Hepatocyte (in vitro differentiated cells): Measurements from ENCODE around the gene ZNF345. TPM values are rescaled to one million over a fixed set of nuclear protein-coding genes. Genes with fewer than 3 reads are reported as not detected.

Experiments used
- DNase-seq: peaks from one replicate; pipeline ENCODE4 v3.0.0-alpha.2; 2016; ENCODE audit warnings: low spot score
- H2AFZ ChIP-seq: fragments of 200-600 bp; sonication (generic); 2 replicates; pipeline ENCODE4 v1.6.0; 2016; ENCODE audit warnings: antibody characterized with exemption, mild to moderate bottlenecking
- H3K27ac ChIP-seq: fragments of 200-600 bp; sonication (generic); 2 replicates; pipeline ENCODE4 v1.5.1; 2016; ENCODE audit warnings: mild to moderate bottlenecking
- H3K27me3 ChIP-seq: fragments of 200-600 bp; sonication (generic); 2 replicates; pipeline ENCODE4 v1.6.1; 2016
- H3K36me3 ChIP-seq: fragments of 200-600 bp; sonication (generic); replicated peaks from 2 replicates; pipeline ENCODE4 v1.5.1; 2016; ENCODE audit warnings: low read depth; ENCODE audit not compliant: insufficient read depth
- H3K4me1 ChIP-seq: fragments of 200-600 bp; sonication (generic); 2 replicates; pipeline ENCODE4 v1.5.1; 2016; ENCODE audit warnings: mild to moderate bottlenecking, moderate library complexity; ENCODE audit not compliant: insufficient read depth
- H3K4me2 ChIP-seq: fragments of 200-600 bp; sonication (generic); 2 replicates; pipeline ENCODE4 v1.6.0; 2016
- H3K4me3 ChIP-seq: fragments of 200-600 bp; sonication (generic); 2 replicates; pipeline ENCODE4 v1.5.1; 2016; ENCODE audit warnings: mild to moderate bottlenecking
- H3K79me2 ChIP-seq: fragments of 200-600 bp; sonication (generic); 2 replicates; pipeline ENCODE4 v1.6.0; 2017; ENCODE audit warnings: mild to moderate bottlenecking
- H3K9me2 ChIP-seq: fragments of 200-600 bp; sonication (generic); replicated peaks from 2 replicates; pipeline ENCODE4 v1.6.0; 2017; ENCODE audit warnings: mild to moderate bottlenecking; ENCODE audit not compliant: insufficient read depth
- H3K9me3 ChIP-seq: fragments of 200-600 bp; sonication (generic); 2 replicates; pipeline ENCODE4 v1.5.1; 2016; ENCODE audit warnings: low read depth, mild to moderate bottlenecking
- H4K20me1 ChIP-seq: fragments of 200-600 bp; sonication (generic); 2 replicates; pipeline ENCODE4 v1.6.0; 2016; ENCODE audit warnings: mild to moderate bottlenecking; ENCODE audit not compliant: insufficient read depth, poor library complexity, severe bottlenecking
- CTCF ChIP-seq: fragments of 200-600 bp; sonication (generic); IDR thresholded peaks from 2 replicates; pipeline ENCODE4 v1.5.1; 2016; ENCODE audit warnings: antibody characterized with exemption, mild to moderate bottlenecking; ENCODE audit not compliant: poor library complexity
- EZH2 ChIP-seq: fragments of 200-600 bp; sonication (generic); IDR thresholded peaks from 2 replicates; pipeline ENCODE4 v1.6.1; 2016; ENCODE audit warnings: antibody characterized with exemption, mild to moderate bottlenecking, borderline replicate concordance
- EZH2phosphoT487 ChIP-seq: fragments of 200-600 bp; sonication (generic); IDR thresholded peaks from one replicate; pipeline ENCODE4 v1.6.1; 2018; ENCODE audit warnings: antibody characterized with exemption, mild to moderate bottlenecking, low read depth, moderate library complexity; ENCODE audit not compliant: unreplicated experiment, severe bottlenecking
- WGBS: methylation state at CpG from one replicate; pipeline ENCODE4 v1.1.6; 2016; ENCODE audit warnings: low lambda C conversion rate; ENCODE audit errors: missing lambda C conversion rate; 5-methylcytosine and 5-hydroxymethylcytosine counted together
- polyA plus RNA-seq: library from polyadenylated mRNA; unstranded; fragments of >200 nt; fragmentation: Nextera tagmentation; extraction: Ambion mirVana; gene quantifications from 2 replicates; pipeline ENCODE4 v1.2.1, GENCODE V29; 2016
- total RNA-seq: library from RNA; depleted of rRNA; stranded (reverse); fragments of >200 nt; gene quantifications from 2 replicates; pipeline ENCODE4 v1.2.3, GENCODE V29; 2014

The ZNF345 gene
- total and polyA plus RNA-seq, 2 experiments from 2014 or later = 5.8 to 7.9 TPM

GRCh38 chr19:36847968-36848367 is 2.7 kb upstream of the ZNF345 start:
- Histone ChIP-seq H2AFZ (no peak overlapping the region), H3K36me3 (no peaks in the 10 kb centered on the region), H3K9me2 (no peaks in the 10 kb centered on the region), H3K4me1 (no peaks in the 10 kb centered on the region), H3K27ac (no peak overlapping the region), H3K79me2 (peaks cover 43% of the 10 kb centered on the region), H3K9me3 (peaks cover 5% of the 10 kb centered on the region), H3K27me3 (no peaks in the 10 kb centered on the region), H3K4me2 (no peak overlapping the region), H3K4me3 (no peak overlapping the region), H4K20me1 (no peaks in the 10 kb centered on the region)
- DNase-seq = no peak
- TF ChIP-seq EZH2 = no peak
- no peak for TF ChIP-seq CTCF
- no peak for TF ChIP-seq EZH2phosphoT487
- 100% methylated on average over 1 of the region's 1 CpG for WGBS

GRCh38 chr19:36849701-36850558 is 746 bp upstream of the ZNF345 start:
- peak overlapping the region; percentile 88 for H2AFZ ChIP-seq
- DNase-seq = peak; percentile 94
- no peaks in the 10 kb centered on the region for H3K36me3 ChIP-seq
- WGBS = 3% methylated on average over 34 of the region's 36 CpGs
- H3K4me3 ChIP-seq = peak overlapping the region; percentile 85
- no peaks in the 10 kb centered on the region for H3K27me3 ChIP-seq
- peak overlapping the region; percentile 89 for H3K4me2 ChIP-seq
- TF ChIP-seq CTCF = no peak
- no peak for TF ChIP-seq EZH2
- TF ChIP-seq EZH2phosphoT487 = no peak
- no peaks in the 10 kb centered on the region for H3K4me1 ChIP-seq
- H3K27ac ChIP-seq = peak overlapping the region; percentile 77
- H3K9me3 ChIP-seq = peaks cover 5% of the 10 kb centered on the region
- no peaks in the 10 kb centered on the region for H4K20me1 ChIP-seq
- H3K79me2 ChIP-seq = peaks cover 54% of the 10 kb centered on the region
- H3K9me2 ChIP-seq = no peaks in the 10 kb centered on the region

GRCh38 chr19:36851898-36852297 is 1.2 kb downstream of the ZNF345 start:
- H3K4me3 ChIP-seq = peak overlapping the region; percentile 85
- peak overlapping the region; percentile 88 for H2AFZ ChIP-seq

More at GRCh38 chr19:36851898-36852297, 1.2 kb downstream of the ZNF345 start:
- Histone ChIP-seq H3K9me2 (no peaks in the 10 kb centered on the region), H3K36me3 (peaks cover 5% of the 10 kb centered on the region), H3K27me3 (no peaks in the 10 kb centered on the region), H3K9me3 (peaks cover 15% of the 10 kb centered on the region), H3K27ac (no peak overlapping the region), H4K20me1 (no peaks in the 10 kb centered on the region), H3K4me2 (peak overlapping the region; percentile 89), H3K79me2 (peaks cover 67% of the 10 kb centered on the region), H3K4me1 (no peaks in the 10 kb centered on the region)
- no peak for TF ChIP-seq EZH2
- no peak for TF ChIP-seq EZH2phosphoT487
- no peak for TF ChIP-seq CTCF
- 98% methylated on average over 3 of the region's 3 CpGs for WGBS
- no peak for DNase-seq
